SK-N-SH treated with all-trans-retinoic acid at 6 μM for 48 hours (cell line): ENCODE data around the gene DOLK.

Source experiments
- ATAC-seq: fragments of 200-7000 bp; cut with Tn5 transposase; 3 replicates; pipeline ENCODE4 v1.9.1; 2020; ENCODE audit warnings: mild to moderate bottlenecking, moderate library complexity
- ARNTL ChIP-seq: fragments of 450-650 bp; formaldehyde crosslinking; IDR thresholded peaks from 2 replicates; pipeline ENCODE4 v1.5.0; 2020; ENCODE audit warnings: low read depth, mild to moderate bottlenecking, moderate library complexity, borderline replicate concordance
- BACH2 ChIP-seq: fragments of 250-450 bp; sonication (Bioruptor Pico); IDR thresholded peaks from 2 replicates; pipeline ENCODE4 v1.9.0; 2021; ENCODE audit warnings: mild to moderate bottlenecking, borderline replicate concordance
- ESRRG ChIP-seq: fragments of 250-450 bp; sonication (Bioruptor Pico); IDR thresholded peaks from 2 replicates; pipeline ENCODE4 v1.6.1; 2021; ENCODE audit warnings: mild to moderate bottlenecking
- GLIS3 ChIP-seq: fragments of 250-450 bp; sonication (Bioruptor Pico); IDR thresholded peaks from 2 replicates; pipeline ENCODE4 v1.5.0; 2020; ENCODE audit warnings: mild to moderate bottlenecking, moderate library complexity
- ISL1 ChIP-seq: fragments of 250-450 bp; sonication (Bioruptor Pico); IDR thresholded peaks from 2 replicates; pipeline ENCODE4 v2.1.2; 2022; ENCODE audit warnings: mild to moderate bottlenecking, moderate library complexity
- OSR1 ChIP-seq: fragments of 250-450 bp; sonication (Bioruptor Pico); IDR thresholded peaks from 2 replicates; pipeline ENCODE4 v1.8.0; 2022; ENCODE audit warnings: moderate library complexity, mild to moderate bottlenecking, inconsistent platforms
- PATZ1 ChIP-seq: fragments of 250-450 bp; sonication (Bioruptor Pico); IDR thresholded peaks from 2 replicates; pipeline ENCODE4 v1.8.0; 2020; ENCODE audit warnings: mild to moderate bottlenecking, moderate library complexity, borderline replicate concordance
- PPARA ChIP-seq: fragments of 250-450 bp; sonication (Bioruptor Pico); IDR thresholded peaks from 2 replicates; pipeline ENCODE4 v1.5.0; 2020; ENCODE audit warnings: mild to moderate bottlenecking, borderline replicate concordance
- RARB ChIP-seq: fragments of 250-450 bp; sonication (Bioruptor Pico); IDR thresholded peaks from 2 replicates; pipeline ENCODE4 v1.8.0; 2021; ENCODE audit warnings: mild to moderate bottlenecking, moderate library complexity
- SNAI2 ChIP-seq: fragments of 250-450 bp; sonication (Bioruptor Pico); IDR thresholded peaks from 2 replicates; pipeline ENCODE4 v1.5.0; 2020; ENCODE audit warnings: mild to moderate bottlenecking, moderate library complexity
- TCF4 ChIP-seq: fragments of 250-450 bp; sonication (Bioruptor Pico); IDR thresholded peaks from 2 replicates; pipeline ENCODE4 v1.8.0; 2021; ENCODE audit warnings: mild to moderate bottlenecking, moderate library complexity, borderline replicate concordance
- ZC3H10 ChIP-seq: fragments of 250-450 bp; sonication (Bioruptor Pico); IDR thresholded peaks from 2 replicates; pipeline ENCODE4 v1.5.1; 2021; ENCODE audit warnings: mild to moderate bottlenecking, moderate library complexity
- ZFP30 ChIP-seq: fragments of 450-650 bp; formaldehyde crosslinking; IDR thresholded peaks from 2 replicates; pipeline ENCODE4 v1.5.0; 2022; ENCODE audit warnings: mild to moderate bottlenecking, moderate library complexity
- ZNF70 ChIP-seq: fragments of 450-650 bp; formaldehyde crosslinking; IDR thresholded peaks from 2 replicates; pipeline ENCODE4 v1.5.0; 2020; ENCODE audit warnings: mild to moderate bottlenecking, moderate library complexity
- ZNF8 ChIP-seq: fragments of 450-650 bp; formaldehyde crosslinking; IDR thresholded peaks from 2 replicates; pipeline ENCODE4 v1.5.0; 2020; ENCODE audit warnings: mild to moderate bottlenecking, moderate library complexity
- TF ChIP-seq, protein P1 (sequence below): fragments of 250-450 bp; sonication (Bioruptor Pico); IDR thresholded peaks from 2 replicates; pipeline ENCODE4 v1.8.0; 2021; ENCODE audit warnings: low read depth, mild to moderate bottlenecking, moderate library complexity, borderline replicate concordance
- TF ChIP-seq, protein P2 (sequence below): fragments of 250-450 bp; sonication (Bioruptor Pico); IDR thresholded peaks from 2 replicates; pipeline ENCODE4 v1.5.1; 2020; ENCODE audit warnings: low read depth, mild to moderate bottlenecking, moderate library complexity
- TF ChIP-seq, protein P3 (sequence below): fragments of 250-450 bp; sonication (Bioruptor Pico); IDR thresholded peaks from 2 replicates; pipeline ENCODE4 v1.5.1; 2021; ENCODE audit warnings: mild to moderate bottlenecking, moderate library complexity
- TF ChIP-seq, protein P4 (sequence below): fragments of 250-450 bp; sonication (Bioruptor Pico); IDR thresholded peaks from 2 replicates; pipeline ENCODE4 v1.5.0; 2020; ENCODE audit warnings: mild to moderate bottlenecking, moderate library complexity

Gene DOLK

DNA sequence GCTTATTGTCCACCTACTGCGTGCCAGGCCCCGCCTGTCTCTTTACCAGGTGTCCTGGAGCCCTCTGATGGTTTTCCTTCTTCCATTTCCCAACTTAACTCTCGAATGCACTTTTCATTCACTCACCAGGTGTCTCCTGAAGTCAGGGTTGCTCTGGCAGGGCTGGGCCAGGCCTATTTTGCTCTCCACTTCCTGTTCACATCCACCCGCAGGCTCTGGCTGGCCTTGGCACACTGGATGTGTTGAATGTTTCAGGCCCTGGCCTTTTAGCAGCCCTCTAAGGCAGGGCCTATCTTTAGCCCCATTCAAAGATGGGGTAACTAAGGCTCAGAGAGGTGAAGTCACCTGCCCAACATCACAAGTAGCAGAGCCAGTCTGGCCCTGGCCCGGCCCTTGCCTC lies 49.0 kb downstream of the DOLK start:
- ATAC-seq: no peak
- TF ChIP-seq, protein P1, sequence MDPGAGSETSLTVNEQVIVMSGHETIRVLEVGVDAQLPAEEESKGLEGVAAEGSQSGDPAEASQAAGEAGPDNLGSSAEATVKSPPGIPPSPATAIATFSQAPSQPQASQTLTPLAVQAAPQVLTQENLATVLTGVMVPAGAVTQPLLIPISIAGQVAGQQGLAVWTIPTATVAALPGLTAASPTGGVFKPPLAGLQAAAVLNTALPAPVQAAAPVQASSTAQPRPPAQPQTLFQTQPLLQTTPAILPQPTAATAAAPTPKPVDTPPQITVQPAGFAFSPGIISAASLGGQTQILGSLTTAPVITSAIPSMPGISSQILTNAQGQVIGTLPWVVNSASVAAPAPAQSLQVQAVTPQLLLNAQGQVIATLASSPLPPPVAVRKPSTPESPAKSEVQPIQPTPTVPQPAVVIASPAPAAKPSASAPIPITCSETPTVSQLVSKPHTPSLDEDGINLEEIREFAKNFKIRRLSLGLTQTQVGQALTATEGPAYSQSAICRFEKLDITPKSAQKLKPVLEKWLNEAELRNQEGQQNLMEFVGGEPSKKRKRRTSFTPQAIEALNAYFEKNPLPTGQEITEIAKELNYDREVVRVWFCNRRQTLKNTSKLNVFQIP (CRISPR knock-in tag): no peak
- TF ChIP-seq PATZ1: no peak

GRCh38 chr9:128895556-128895955 lies 51.8 kb downstream of the DOLK start:
- ATAC-seq: no peak
- TF ChIP-seq, protein P2, sequence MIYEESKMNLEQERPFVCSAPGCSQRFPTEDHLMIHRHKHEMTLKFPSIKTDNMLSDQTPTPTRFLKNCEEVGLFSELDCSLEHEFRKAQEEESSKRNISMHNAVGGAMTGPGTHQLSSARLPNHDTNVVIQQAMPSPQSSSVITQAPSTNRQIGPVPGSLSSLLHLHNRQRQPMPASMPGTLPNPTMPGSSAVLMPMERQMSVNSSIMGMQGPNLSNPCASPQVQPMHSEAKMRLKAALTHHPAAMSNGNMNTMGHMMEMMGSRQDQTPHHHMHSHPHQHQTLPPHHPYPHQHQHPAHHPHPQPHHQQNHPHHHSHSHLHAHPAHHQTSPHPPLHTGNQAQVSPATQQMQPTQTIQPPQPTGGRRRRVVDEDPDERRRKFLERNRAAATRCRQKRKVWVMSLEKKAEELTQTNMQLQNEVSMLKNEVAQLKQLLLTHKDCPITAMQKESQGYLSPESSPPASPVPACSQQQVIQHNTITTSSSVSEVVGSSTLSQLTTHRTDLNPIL (CRISPR knock-in tag): no peak
- TF ChIP-seq PPARA (CRISPR knock-in tag): no peak
- no peak for TF ChIP-seq OSR1 (CRISPR knock-in tag)
- TF ChIP-seq BACH2: no peak
- TF ChIP-seq, protein P3, sequence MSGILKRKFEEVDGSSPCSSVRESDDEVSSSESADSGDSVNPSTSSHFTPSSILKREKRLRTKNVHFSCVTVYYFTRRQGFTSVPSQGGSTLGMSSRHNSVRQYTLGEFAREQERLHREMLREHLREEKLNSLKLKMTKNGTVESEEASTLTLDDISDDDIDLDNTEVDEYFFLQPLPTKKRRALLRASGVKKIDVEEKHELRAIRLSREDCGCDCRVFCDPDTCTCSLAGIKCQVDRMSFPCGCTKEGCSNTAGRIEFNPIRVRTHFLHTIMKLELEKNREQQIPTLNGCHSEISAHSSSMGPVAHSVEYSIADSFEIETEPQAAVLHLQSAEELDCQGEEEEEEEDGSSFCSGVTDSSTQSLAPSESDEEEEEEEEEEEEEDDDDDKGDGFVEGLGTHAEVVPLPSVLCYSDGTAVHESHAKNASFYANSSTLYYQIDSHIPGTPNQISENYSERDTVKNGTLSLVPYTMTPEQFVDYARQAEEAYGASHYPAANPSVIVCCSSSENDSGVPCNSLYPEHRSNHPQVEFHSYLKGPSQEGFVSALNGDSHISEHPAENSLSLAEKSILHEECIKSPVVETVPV (CRISPR knock-in tag): no peak
- no peak for TF ChIP-seq GLIS3 (CRISPR knock-in tag)
- TF ChIP-seq, protein P1 (CRISPR knock-in tag): no peak
- no peak for TF ChIP-seq RARB
- no peak for TF ChIP-seq ZNF8 (CRISPR knock-in tag)
- no peak for TF ChIP-seq SNAI2
- TF ChIP-seq ARNTL: no peak
- TF ChIP-seq, protein P4, sequence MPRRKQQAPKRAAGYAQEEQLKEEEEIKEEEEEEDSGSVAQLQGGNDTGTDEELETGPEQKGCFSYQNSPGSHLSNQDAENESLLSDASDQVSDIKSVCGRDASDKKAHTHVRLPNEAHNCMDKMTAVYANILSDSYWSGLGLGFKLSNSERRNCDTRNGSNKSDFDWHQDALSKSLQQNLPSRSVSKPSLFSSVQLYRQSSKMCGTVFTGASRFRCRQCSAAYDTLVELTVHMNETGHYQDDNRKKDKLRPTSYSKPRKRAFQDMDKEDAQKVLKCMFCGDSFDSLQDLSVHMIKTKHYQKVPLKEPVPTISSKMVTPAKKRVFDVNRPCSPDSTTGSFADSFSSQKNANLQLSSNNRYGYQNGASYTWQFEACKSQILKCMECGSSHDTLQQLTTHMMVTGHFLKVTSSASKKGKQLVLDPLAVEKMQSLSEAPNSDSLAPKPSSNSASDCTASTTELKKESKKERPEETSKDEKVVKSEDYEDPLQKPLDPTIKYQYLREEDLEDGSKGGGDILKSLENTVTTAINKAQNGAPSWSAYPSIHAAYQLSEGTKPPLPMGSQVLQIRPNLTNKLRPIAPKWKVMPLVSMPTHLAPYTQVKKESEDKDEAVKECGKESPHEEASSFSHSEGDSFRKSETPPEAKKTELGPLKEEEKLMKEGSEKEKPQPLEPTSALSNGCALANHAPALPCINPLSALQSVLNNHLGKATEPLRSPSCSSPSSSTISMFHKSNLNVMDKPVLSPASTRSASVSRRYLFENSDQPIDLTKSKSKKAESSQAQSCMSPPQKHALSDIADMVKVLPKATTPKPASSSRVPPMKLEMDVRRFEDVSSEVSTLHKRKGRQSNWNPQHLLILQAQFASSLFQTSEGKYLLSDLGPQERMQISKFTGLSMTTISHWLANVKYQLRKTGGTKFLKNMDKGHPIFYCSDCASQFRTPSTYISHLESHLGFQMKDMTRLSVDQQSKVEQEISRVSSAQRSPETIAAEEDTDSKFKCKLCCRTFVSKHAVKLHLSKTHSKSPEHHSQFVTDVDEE: no peak
- no peak for TF ChIP-seq ISL1 (CRISPR knock-in tag)
- TF ChIP-seq TCF4: no peak
- no peak for TF ChIP-seq ZFP30 (CRISPR knock-in tag)
- TF ChIP-seq ZNF70: no peak
- TF ChIP-seq ESRRG (CRISPR knock-in tag): no peak
- no peak for TF ChIP-seq ZC3H10 (CRISPR knock-in tag)
